Uterus (tissue), 4 donors: ENCODE results near the gene PTGIS. TPM values are rescaled to one million over a fixed set of nuclear protein-coding genes. Genes with fewer than 3 reads are reported as not detected.

Experiments used
- DNase-seq, 2 donors: peaks; one replicate each; pipeline ENCODE4 v3.0.0-alpha.2; 2019 to 2020
- H3K27ac ChIP-seq, 2 donors: fragments of 200-600 bp; sonication (generic); 1 replicate in 1 of 2; 2 replicates in 1 of 2; pipeline ENCODE4 v1.5.1; 2016 to 2018
- H3K27me3 ChIP-seq, 2 donors: fragments of 200-600 bp; sonication (generic); one replicate each; pipeline ENCODE4 v1.5.1; 2018 to 2019; ENCODE audit warnings: control low read depth in 1 of 2
- H3K36me3 ChIP-seq, 2 donors: fragments of 200-600 bp; sonication (generic); one replicate each; pipeline ENCODE4 v1.5.1; 2019; ENCODE audit warnings: control low read depth in 1 of 2
- H3K4me1 ChIP-seq, 2 donors: fragments of 200-600 bp; sonication (generic); one replicate each; pipeline ENCODE4 v1.5.1; 2018 to 2019; ENCODE audit warnings: control low read depth in 1 of 2
- H3K4me3 ChIP-seq, 2 donors: fragments of 200-600 bp; sonication (generic); 1 replicate in 1 of 2; 2 replicates in 1 of 2; pipeline ENCODE4 v1.5.1; 2018 to 2019; ENCODE audit warnings: mild to moderate bottlenecking in 1 of 2
- H3K9me3 ChIP-seq, 2 donors: fragments of 200-600 bp; sonication (generic); one replicate each; pipeline ENCODE4 v1.5.1; 2019; ENCODE audit warnings: control low read depth in 1 of 2
- POLR2A ChIP-seq, 2 donors: fragments of 450-650 bp; IDR thresholded peaks; one replicate each; pipeline ENCODE4 v1.6.1; 2016; ENCODE audit warnings: antibody characterized with exemption in 2 of 2, mild to moderate bottlenecking in 1 of 2, moderate library complexity in 1 of 2
- intact Hi-C: fragments of 100-400 bp; cut with DNase I; formaldehyde crosslinking; loops from one replicate; pipeline ENCODE4 v1.15.1; 2023; ENCODE audit warnings: low total_unique reads
- total RNA-seq, 4 donors: library from RNA; depleted of rRNA in 3 of 4; stranded (reverse); fragments of >200 nt in 3 of 4; gene quantifications; one replicate each; pipeline versions ENCODE4 v1.1.0 to v1.2.4, GENCODE V29; 2014 to 2023
- TF ChIP-seq, protein P1 (sequence below), 4 experiments: fragments of 200-600 bp in 2 of 4; fragments of 450-650 bp in 2 of 4; sonication (generic) in 2 of 4; IDR thresholded peaks; one replicate each; pipeline ENCODE4 v1.5.1; 2016 to 2019; ENCODE audit warnings: antibody characterized with exemption in 4 of 4, mild to moderate bottlenecking in 2 of 4, moderate library complexity in 1 of 4
- donor health status: DM: yes; HTN: yes; CAD: no.

The PTGIS gene
- total RNA-seq, 4 donors from 2014 or later: 64.7 to 460 (median 140) TPM

DNA sequence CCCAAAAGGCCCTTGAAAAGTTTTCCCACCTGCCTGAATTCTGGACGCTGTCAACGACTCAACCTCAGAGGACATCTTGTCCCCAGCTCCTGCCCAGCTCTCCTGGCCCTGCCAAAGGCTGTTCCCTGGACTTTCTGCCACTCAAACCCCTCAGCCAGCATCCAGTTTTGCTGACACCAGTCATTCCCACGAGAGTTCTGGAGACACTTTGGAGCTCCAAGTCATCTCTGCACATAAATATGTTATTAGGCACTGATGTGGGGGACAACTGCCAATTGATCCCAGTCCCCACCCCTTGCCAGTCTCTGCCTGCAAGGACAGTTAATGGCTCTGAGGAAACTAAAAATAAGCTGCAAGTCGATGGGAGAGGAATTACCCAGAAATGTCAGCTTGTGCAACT is 46.6 kb downstream of the PTGIS start:
- no peak for DNase-seq
- Histone ChIP-seq H3K4me3 (no peak overlapping the region), H3K4me1 (no peaks in the 10 kb centered on the region), H3K9me3 (no peaks in the 10 kb centered on the region), H3K27ac (peak overlapping the region in 1 of 2 donors; percentile 5), H3K36me3 (no peaks in the 10 kb centered on the region), H3K27me3 (no peaks in the 10 kb centered on the region)
- TF ChIP-seq POLR2A (IDR thresholded peaks at IDR 0.05): no peak
- intact Hi-C loops: no loop called here

- Histone ChIP-seq H3K9me3 (no peaks in the 10 kb centered on the region), H3K36me3 (no peaks in the 10 kb centered on the region), H3K4me3 (no peak overlapping the region), H3K27ac (peak overlapping the region in 1 of 2 donors; percentile 9), H3K4me1 (no peaks in the 10 kb centered on the region), H3K27me3 (no peaks in the 10 kb centered on the region)
- intact Hi-C loops: no loop called here
- TF ChIP-seq, protein P1, sequence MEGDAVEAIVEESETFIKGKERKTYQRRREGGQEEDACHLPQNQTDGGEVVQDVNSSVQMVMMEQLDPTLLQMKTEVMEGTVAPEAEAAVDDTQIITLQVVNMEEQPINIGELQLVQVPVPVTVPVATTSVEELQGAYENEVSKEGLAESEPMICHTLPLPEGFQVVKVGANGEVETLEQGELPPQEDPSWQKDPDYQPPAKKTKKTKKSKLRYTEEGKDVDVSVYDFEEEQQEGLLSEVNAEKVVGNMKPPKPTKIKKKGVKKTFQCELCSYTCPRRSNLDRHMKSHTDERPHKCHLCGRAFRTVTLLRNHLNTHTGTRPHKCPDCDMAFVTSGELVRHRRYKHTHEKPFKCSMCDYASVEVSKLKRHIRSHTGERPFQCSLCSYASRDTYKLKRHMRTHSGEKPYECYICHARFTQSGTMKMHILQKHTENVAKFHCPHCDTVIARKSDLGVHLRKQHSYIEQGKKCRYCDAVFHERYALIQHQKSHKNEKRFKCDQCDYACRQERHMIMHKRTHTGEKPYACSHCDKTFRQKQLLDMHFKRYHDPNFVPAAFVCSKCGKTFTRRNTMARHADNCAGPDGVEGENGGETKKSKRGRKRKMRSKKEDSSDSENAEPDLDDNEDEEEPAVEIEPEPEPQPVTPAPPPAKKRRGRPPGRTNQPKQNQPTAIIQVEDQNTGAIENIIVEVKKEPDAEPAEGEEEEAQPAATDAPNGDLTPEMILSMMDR (IDR thresholded peaks at IDR 0.05): no peak
- DNase-seq: no peak
Measured at GRCh38 chr20:49519777-49520359, 48.1 kb downstream of the PTGIS start.

DNA sequence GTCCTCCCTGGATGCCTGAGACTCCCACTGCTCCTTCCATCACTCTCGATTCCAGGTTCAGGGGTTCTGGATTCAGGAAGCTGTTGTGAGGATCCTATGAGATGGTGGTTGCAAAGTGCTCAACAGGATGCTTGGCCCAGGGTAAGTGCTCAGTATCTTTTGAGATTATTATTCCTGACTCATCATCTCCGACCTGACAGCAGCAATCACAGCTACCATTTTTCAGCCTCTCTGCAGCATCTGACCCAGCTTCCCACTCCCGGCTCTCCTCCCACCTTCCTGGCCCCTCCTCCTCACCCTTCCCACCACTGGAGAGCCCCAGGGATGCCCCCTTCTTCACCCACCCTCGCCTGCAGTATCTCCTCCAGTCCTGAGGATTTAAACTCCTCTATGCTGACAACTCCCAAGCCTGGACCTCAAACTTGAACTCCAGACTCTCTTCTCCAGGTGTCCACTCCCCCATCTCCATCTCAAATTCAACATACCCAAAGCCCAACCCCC is 48.7 kb downstream of the PTGIS start:
- Histone ChIP-seq H3K27me3 (no peaks in the 10 kb centered on the region), H3K36me3 (no peaks in the 10 kb centered on the region), H3K4me1 (no peaks in the 10 kb centered on the region), H3K9me3 (no peaks in the 10 kb centered on the region), H3K4me3 (no peak overlapping the region), H3K27ac (peak overlapping the region in 1 of 2 donors; percentile 9)
- no peak for DNase-seq
- intact Hi-C loops: no loop called here
- no peak for TF ChIP-seq POLR2A (IDR thresholded peaks at IDR 0.05)
- TF ChIP-seq, protein P1 (IDR thresholded peaks at IDR 0.05): no peak

DNA sequence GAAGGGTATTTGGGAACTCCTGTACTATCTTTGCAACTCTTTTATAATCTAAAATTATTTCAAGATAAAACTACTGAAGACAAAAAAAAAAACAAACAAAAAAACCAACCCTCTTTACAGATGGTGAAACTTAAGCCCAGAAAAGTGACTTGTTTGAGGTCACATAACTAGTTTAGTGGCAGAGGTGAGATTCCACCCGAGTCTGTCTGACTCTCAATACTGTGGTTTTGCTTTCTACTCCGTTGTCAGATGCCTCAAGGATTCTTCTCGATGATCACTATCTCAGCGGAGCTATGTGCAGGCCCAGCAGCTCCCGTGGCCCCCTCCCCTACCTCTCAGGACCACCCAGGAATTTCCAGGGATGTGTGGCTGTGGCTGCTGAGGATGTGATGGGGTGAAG is 49.4 kb downstream of the PTGIS start:
- H3K27ac ChIP-seq: no peak overlapping the region
- H3K36me3 ChIP-seq: no peaks in the 10 kb centered on the region
- no peaks in the 10 kb centered on the region for H3K27me3 ChIP-seq
- H3K9me3 ChIP-seq: no peaks in the 10 kb centered on the region
- no peak for TF ChIP-seq POLR2A (IDR thresholded peaks at IDR 0.05)
- TF ChIP-seq, protein P1 (IDR thresholded peaks at IDR 0.05): no peak
- no peak overlapping the region for H3K4me3 ChIP-seq
- intact Hi-C loops: no loop called here
- DNase-seq: no peak
- H3K4me1 ChIP-seq: no peaks in the 10 kb centered on the region

- TF ChIP-seq, protein P1 (IDR thresholded peaks at IDR 0.05): no peak
- no peak for TF ChIP-seq POLR2A (IDR thresholded peaks at IDR 0.05)
- H3K27ac ChIP-seq: peak overlapping the region in 1 of 2 donors; percentile 18
- no peak for DNase-seq
Measured at GRCh38 chr20:49517805-49518100, 50.2 kb downstream of the PTGIS start.

More at GRCh38 chr20:49517805-49518100, 50.2 kb downstream of the PTGIS start:
- Histone ChIP-seq H3K4me1 (no peaks in the 10 kb centered on the region), H3K36me3 (no peaks in the 10 kb centered on the region), H3K27me3 (no peaks in the 10 kb centered on the region), H3K4me3 (no peak overlapping the region), H3K9me3 (no peaks in the 10 kb centered on the region)
- intact Hi-C loops: no loop called here
